K562 (cell line): Measurements from ENCODE around the gene ALOX5. TPM values are rescaled to one million over a fixed set of nuclear protein-coding genes. Genes with fewer than 3 reads are reported as not detected.

Experiments used
- CCNT2 ChIP-seq: IDR thresholded peaks from 2 replicates; pipeline ENCODE4 v1.6.1; 2011; ENCODE audit warnings: borderline replicate concordance, low read depth, mild to moderate bottlenecking, moderate library complexity, mixed read lengths, low read length; ENCODE audit not compliant: insufficient read length; ENCODE audit errors: extremely low read depth
- ESRRB ChIP-seq: fragments of 250-450 bp; sonication (Bioruptor Pico); IDR thresholded peaks from 2 replicates; pipeline ENCODE4 v1.5.0; 2020; ENCODE audit warnings: mild to moderate bottlenecking, moderate library complexity, borderline replicate concordance
- HDAC1 ChIP-seq, 2 experiments: fragments of 450-650 bp; IDR thresholded peaks; 2 replicates each; pipeline ENCODE4 v1.6.1; 2016 to 2017; ENCODE audit warnings: inconsistent platforms in 1 of 2, mild to moderate bottlenecking in 1 of 2, moderate library complexity in 1 of 2
- MAFK ChIP-seq: IDR thresholded peaks from 2 replicates; pipeline ENCODE4 v1.6.1; 2011; ENCODE audit warnings: low read length, improper control_type of control experiment
- NFE2L1 ChIP-seq: fragments of 450-650 bp; IDR thresholded peaks from 2 replicates; pipeline ENCODE4 v1.6.1; 2016; ENCODE audit warnings: missing genetic modification characterization, low read depth, mild to moderate bottlenecking, missing compliant biosample characterization, moderate library complexity, borderline replicate concordance
- NRF1 ChIP-seq, 2 experiments: fragments of 450-650 bp; IDR thresholded peaks in 1 of 2; conservative IDR thresholded peaks in 1 of 2; 2 replicates each; pipeline ENCODE4 v1.6.1; 2014; ENCODE audit warnings: mild to moderate bottlenecking in 2 of 2
- PPARD ChIP-seq: fragments of 250-450 bp; sonication (Bioruptor Pico); IDR thresholded peaks from 2 replicates; pipeline ENCODE4 v1.8.0; 2022; ENCODE audit warnings: inconsistent platforms, mild to moderate bottlenecking, moderate library complexity
- TBL1XR1 ChIP-seq, 2 experiments: IDR thresholded peaks; 2 replicates each; pipeline ENCODE4 v1.6.1; 2012; ENCODE audit warnings: improper control_type of control experiment in 2 of 2, low read length in 2 of 2, mild to moderate bottlenecking in 1 of 2
- ZNF140 ChIP-seq: fragments of 250-450 bp; sonication (Bioruptor Pico); IDR thresholded peaks from 2 replicates; pipeline ENCODE4 v1.8.0; 2021; ENCODE audit warnings: moderate library complexity, mild to moderate bottlenecking, inconsistent platforms
- ZNF561 ChIP-seq: fragments of 450-650 bp; formaldehyde crosslinking; conservative IDR thresholded peaks from 2 replicates; pipeline ENCODE4 v1.4.0; 2020; ENCODE audit warnings: mild to moderate bottlenecking, moderate library complexity
- ZNF589 ChIP-seq: fragments of 200-800 bp; sonication (Bioruptor generic); IDR thresholded peaks from 2 replicates; pipeline ENCODE4 v1.6.1; 2016; ENCODE audit warnings: low read depth, missing genetic modification characterization, missing compliant biosample characterization
- polyA plus RNA-seq, 8 experiments: library from polyadenylated mRNA; depleted of rRNA in 4 of 8; stranded (reverse) in 5 of 8; unstranded in 3 of 8; fragments of >200 nt; fragmentation: Nextera tagmentation in 2 of 8; fragmentation: Illumina TruSeq in 1 of 8; extraction: Ambion mirVana in 2 of 8; extraction: Trizol in 1 of 8; gene quantifications; 2 replicates each; pipeline versions ENCODE4 v1.2.1 to v1.2.3, GENCODE V29; 2011 to 2014; ENCODE audit warnings: inconsistent platforms in 1 of 8, missing spikeins in 1 of 8
- total RNA-seq, 7 experiments: library from RNA; depleted of rRNA in 6 of 7; stranded (reverse); fragments of >200 nt in 6 of 7; fragmentation: Illumina TruSeq in 2 of 7; extraction: Trizol in 2 of 7; gene quantifications; 2 replicates each; pipeline versions ENCODE4 v1.2.1 to v1.2.3, GENCODE V29; 2011 to 2021; ENCODE audit warnings: low replicate concordance in 1 of 7

The ALOX5 gene
- total and polyA plus RNA-seq, 9 of the 15 experiments (the other 6 are each of a cell fraction or from before 2014, with no cell fraction given), result 0.10 to 2.4 (median 1.4) TPM

GRCh38 chr10:45468079-45468478 lies 94.1 kb downstream of the ALOX5 start (continued):
- TF ChIP-seq NFE2L1 (tag), result no peak
- no peak for TF ChIP-seq ZNF561 (CRISPR knock-in tag)
- TF ChIP-seq TBL1XR1 (IDR thresholded peaks at IDR 0.05; ENCODE audit: low read length in 2 of 2), result no peak
- no peak for TF ChIP-seq ZNF589 (CRISPR knock-in tag)
- TF ChIP-seq NRF1 (conservative IDR thresholded peaks at IDR 0.05 in 1 of 2, IDR thresholded peaks at IDR 0.05 in 1 of 2), result no peak
- TF ChIP-seq CCNT2, result no peak
- TF ChIP-seq HDAC1 (IDR thresholded peaks at IDR 0.05), result no peak
- TF ChIP-seq ESRRB (CRISPR knock-in tag), result no peak
- no peak for TF ChIP-seq MAFK
- TF ChIP-seq PPARD, result no peak
- TF ChIP-seq ZNF140 (CRISPR knock-in tag), result no peak
